Natural killer cell treated with Interleukin-12 subunit alpha and Interleukin-12 subunit beta and Interleukin-15 and Interleukin-18, amount 100 ng/mL, for 72 hours (primary cell): ENCODE results near the gene MGMT. TPM values are rescaled to one million over a fixed set of nuclear protein-coding genes. Genes with fewer than 3 reads are reported as not detected.

ENCODE experiments used
- ATAC-seq, 2 donors: fragments of 150-1000 bp; cut with Tn5 transposase in 1 of 2; sonication (Bioruptor Pico), chemical (Tn5 transposase) in 1 of 2; 2 replicates each; pipeline ENCODE4 v1.10.0; 2021
- DNase-seq: peaks from one replicate; pipeline ENCODE4 v3.0.0; 2022; ENCODE audit warnings: low spot score
- H3K27ac Mint-ChIP-seq, 2 donors: 1 replicate in 1 of 2; 2 replicates in 1 of 2; pipeline ENCODE4 v1.8.0; 2022; ENCODE audit warnings: mixed read lengths in 2 of 2, mild to moderate bottlenecking in 1 of 2, moderate library complexity in 1 of 2
- H3K27me3 Mint-ChIP-seq, 2 donors: 1 replicate in 1 of 2; 2 replicates in 1 of 2; pipeline ENCODE4 v1.8.0; 2022; ENCODE audit warnings: mixed read lengths in 2 of 2
- H3K36me3 Mint-ChIP-seq: one replicate; pipeline ENCODE4 v1.8.0; 2022; ENCODE audit warnings: mixed read lengths
- H3K4me1 Mint-ChIP-seq, 2 donors: 1 replicate in 1 of 2; 2 replicates in 1 of 2; pipeline ENCODE4 v1.8.0; 2022; ENCODE audit warnings: low read depth in 2 of 2, mixed read lengths in 2 of 2, mild to moderate bottlenecking in 1 of 2
- H3K4me3 Mint-ChIP-seq: one replicate; pipeline ENCODE4 v1.8.0; 2022; ENCODE audit warnings: mixed read lengths
- H3K9me3 Mint-ChIP-seq: 2 replicates; pipeline ENCODE4 v1.8.0; 2022; ENCODE audit warnings: mixed read lengths
- total RNA-seq, 2 donors: library from RNA; stranded (reverse); gene quantifications; one replicate each; pipeline ENCODE4 v1.2.3, GENCODE V29; 2022

Gene MGMT
- total RNA-seq, 2 donors from 2014 or later, result 14.3 to 23.6 TPM

DNA sequence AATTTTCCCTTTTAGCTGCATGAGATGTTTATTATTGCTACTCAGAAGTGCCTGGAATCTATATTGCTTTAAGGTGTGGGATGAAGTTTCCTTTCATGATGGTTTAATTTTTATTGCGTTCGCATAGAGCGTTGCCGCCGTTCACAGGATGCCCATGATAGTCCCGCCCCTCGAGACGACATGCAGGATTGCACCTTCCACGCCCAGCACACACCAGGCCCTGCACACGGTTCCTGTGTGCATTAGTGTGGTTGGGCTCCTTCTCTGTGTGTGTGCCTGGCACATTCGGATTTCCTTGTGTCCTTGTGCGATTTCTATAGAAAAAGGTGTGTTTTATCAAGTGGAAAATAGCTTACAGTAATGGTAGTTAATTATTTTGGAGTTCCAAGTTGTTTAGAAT, 42.1 kb downstream of the MGMT start:
- Mint-ChIP-seq H3K4me1 (peaks cover 25% of the 10 kb centered on the region in 2 donors), H3K9me3 (no peaks in the 10 kb centered on the region), H3K36me3 (no peaks in the 10 kb centered on the region), H3K27ac (no peak overlapping the region), H3K4me3 (no peak overlapping the region), H3K27me3 (no peaks in the 10 kb centered on the region)
- DNase-seq (no peak), ATAC-seq (no peak)

DNA sequence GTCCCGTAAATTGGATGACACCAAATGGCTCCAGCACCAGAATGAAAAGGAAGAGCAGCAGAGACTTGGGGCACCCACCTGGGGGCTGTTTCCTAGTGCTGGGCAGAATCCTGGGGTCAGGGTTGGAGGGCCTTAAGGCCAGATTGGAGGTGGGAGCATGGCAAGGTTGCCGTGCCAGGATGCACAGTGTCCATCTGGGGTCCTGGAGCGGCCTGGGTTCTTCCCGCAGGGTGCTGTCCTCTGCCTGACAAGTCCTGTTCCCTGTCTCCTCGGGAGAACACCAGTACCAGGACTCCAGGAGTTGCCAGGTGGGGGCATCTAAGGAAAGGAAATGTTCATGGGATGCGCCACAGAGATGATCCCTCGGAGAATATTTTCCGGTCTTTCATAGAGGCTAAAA, 42.8 kb downstream of the MGMT start:
- Mint-ChIP-seq H3K9me3 (no peaks in the 10 kb centered on the region), H3K27ac (no peak overlapping the region), H3K36me3 (no peaks in the 10 kb centered on the region), H3K4me3 (no peak overlapping the region), H3K27me3 (no peaks in the 10 kb centered on the region), H3K4me1 (peaks cover 24 to 25% of the 10 kb centered on the region in 2 donors)
- ATAC-seq (no peak), DNase-seq (no peak)

- H3K4me1 Mint-ChIP-seq, result peaks cover 18 to 28% of the 10 kb centered on the region in 2 donors
- DNase-seq, result no peak
- H3K9me3 Mint-ChIP-seq, result no peaks in the 10 kb centered on the region
- no peak overlapping the region for H3K4me3 Mint-ChIP-seq
- no peak overlapping the region for H3K27ac Mint-ChIP-seq
- no peak for ATAC-seq
- no peaks in the 10 kb centered on the region for H3K36me3 Mint-ChIP-seq
- no peaks in the 10 kb centered on the region for H3K27me3 Mint-ChIP-seq
Observed at GRCh38 chr10:129511086-129511485, 44.0 kb downstream of the MGMT start.

GRCh38 chr10:129511758-129512157, 44.7 kb downstream of the MGMT start:
- H3K27me3 Mint-ChIP-seq, result no peaks in the 10 kb centered on the region
- H3K9me3 Mint-ChIP-seq, result no peaks in the 10 kb centered on the region
- no peaks in the 10 kb centered on the region for H3K36me3 Mint-ChIP-seq
- H3K4me3 Mint-ChIP-seq, result no peak overlapping the region
- peak in 1 of 2 donors; percentile 39 for ATAC-seq
- H3K4me1 Mint-ChIP-seq, result peaks cover 12 to 25% of the 10 kb centered on the region in 2 donors
- no peak overlapping the region for H3K27ac Mint-ChIP-seq
- no peak for DNase-seq

DNA sequence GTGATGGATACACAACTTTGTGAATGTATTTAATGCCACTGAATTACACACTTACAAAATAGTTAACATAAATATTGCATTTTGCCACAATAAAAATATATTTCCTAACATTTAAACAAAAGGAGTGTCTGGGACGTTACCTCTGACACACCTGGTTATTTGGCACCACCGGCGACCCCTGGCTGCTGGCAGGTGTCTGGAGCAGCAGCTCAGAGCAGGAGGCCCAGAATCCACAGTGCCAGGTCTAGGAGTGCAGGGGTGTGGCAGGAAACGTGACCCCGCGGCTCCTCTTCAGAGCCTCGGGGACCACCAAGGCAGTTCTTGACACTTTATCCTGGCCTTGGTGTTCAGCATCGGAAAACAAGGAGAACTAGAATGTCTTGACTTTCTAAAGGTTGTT, 46.3 kb downstream of the MGMT start:
- no peaks in the 10 kb centered on the region for H3K27me3 Mint-ChIP-seq
- H3K36me3 Mint-ChIP-seq, result no peaks in the 10 kb centered on the region
- DNase-seq, result no peak
- H3K4me3 Mint-ChIP-seq, result no peak overlapping the region
- H3K9me3 Mint-ChIP-seq, result no peaks in the 10 kb centered on the region
- H3K27ac Mint-ChIP-seq, result no peak overlapping the region
- H3K4me1 Mint-ChIP-seq, result peaks cover 19 to 32% of the 10 kb centered on the region in 2 donors
- no peak for ATAC-seq

DNA sequence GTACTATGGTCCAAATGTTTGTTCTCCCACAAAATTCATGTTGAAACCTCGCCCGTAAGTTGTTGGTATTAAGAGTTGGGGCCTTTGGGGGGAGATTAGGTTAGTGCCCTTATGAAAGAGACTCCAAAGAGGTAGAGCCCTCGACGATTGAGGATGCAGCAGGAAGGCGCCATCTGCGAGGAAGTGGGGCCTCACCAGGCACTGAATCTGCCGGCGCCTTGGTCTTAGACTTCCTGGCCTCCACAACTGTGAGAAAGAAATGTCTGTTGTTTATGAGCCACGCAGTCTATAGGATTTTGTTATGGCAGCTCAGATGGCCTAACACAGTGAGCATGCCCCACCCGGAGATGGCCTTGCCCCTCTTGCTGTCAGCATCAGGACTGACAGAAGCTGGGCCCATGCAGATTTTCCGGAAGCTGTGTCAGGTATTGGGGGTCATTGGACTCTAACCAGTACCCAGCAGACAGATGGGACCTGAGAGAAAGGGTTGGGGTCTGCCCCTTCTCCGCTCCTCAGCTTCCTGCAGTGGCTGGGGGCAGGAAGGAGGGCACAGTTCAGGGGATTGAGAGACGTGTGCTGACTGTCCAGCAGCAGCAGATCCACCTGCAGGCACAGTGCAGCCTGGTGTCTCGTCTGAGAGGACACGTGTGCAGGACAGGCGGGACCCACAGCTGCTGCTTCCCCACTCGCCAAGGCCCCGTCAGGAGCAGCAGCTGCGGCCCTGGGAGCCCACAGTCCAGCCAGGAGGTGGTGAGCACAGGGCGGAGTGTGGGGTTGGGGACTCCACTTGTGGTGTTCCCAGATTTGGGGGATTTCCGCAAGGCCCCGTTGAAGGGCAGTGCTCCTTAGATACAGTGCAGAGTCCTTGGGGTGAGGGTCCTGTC, 47.8 kb downstream of the MGMT start:
- no peaks in the 10 kb centered on the region for H3K9me3 Mint-ChIP-seq
- H3K27ac Mint-ChIP-seq, result no peak overlapping the region
- ATAC-seq, result no peak
- H3K4me1 Mint-ChIP-seq, result peaks cover 19 to 27% of the 10 kb centered on the region in 2 donors
- no peaks in the 10 kb centered on the region for H3K36me3 Mint-ChIP-seq
- DNase-seq, result no peak
- no peaks in the 10 kb centered on the region for H3K27me3 Mint-ChIP-seq
- no peak overlapping the region for H3K4me3 Mint-ChIP-seq

DNA sequence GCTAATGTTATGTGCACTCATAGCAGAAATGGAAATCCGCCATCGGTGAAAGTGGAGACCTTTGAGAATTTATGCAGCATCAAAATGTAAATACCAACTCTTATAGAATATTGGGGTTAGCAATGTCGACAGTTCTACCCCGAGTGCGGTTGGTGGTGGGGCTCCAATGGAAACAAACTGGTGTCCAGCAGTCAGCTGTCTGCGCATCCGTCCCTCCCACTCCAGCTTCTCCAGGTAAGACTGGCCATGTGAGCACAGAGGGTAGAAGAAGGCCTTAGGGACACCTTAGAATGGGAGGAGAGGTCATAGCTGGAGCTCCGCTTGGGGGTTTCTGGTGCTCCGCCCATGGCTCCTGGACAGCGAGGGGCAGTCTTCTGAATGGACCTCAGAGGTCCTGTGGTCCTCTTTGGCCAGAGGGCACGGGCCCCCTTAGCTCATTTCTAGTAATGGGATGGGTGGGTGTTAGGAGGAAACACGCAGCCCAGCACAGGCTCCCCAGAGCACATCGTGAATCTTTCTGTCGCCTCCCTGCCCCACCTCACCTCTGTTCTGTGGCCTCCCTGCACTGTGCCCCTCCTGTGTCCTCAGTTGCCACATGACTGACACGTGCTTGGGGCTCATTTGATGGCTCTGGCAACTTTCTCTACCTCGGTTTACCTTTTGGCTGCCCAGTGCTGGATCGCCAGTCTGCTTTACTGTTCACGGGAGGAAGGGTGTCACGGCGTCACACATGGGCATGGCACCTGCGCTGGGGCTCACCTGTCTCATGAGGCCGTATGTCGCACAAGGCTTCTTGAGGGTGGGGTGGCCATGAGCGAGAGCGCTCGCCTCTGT, 50.0 kb downstream of the MGMT start:
- no peak for ATAC-seq

DNA sequence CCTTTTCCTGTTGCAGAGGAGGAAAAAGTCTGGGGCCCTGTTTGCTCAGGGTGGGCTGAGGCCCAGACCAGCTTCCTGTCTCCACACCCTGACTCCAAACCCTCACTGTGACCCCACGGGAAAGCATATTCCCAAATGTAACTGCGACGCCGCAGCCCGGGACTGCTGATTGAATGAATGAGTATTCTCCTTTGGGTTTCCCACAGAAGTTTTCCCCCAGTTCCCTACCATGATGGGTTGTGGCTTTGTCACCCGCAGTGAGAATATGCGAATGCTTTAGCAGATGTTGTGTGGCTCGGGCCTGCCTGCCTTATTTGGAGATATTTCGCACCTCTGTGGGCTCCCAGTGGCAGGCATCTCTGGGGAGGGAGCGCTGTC, 50.6 kb downstream of the MGMT start:
- H3K27me3 Mint-ChIP-seq, result no peaks in the 10 kb centered on the region
- H3K9me3 Mint-ChIP-seq, result no peaks in the 10 kb centered on the region
- DNase-seq, result peak; percentile 69
- H3K4me1 Mint-ChIP-seq, result peaks cover 8 to 18% of the 10 kb centered on the region in 2 donors
- no peak overlapping the region for H3K27ac Mint-ChIP-seq
- peak; percentile 65 to 79 for ATAC-seq
- H3K36me3 Mint-ChIP-seq, result no peaks in the 10 kb centered on the region
- H3K4me3 Mint-ChIP-seq, result peak overlapping the region; percentile 20

More for the DNA sequence above, 50.0 kb downstream of the MGMT start:
- Mint-ChIP-seq H3K4me3 (no peak overlapping the region), H3K27ac (no peak overlapping the region), H3K9me3 (no peaks in the 10 kb centered on the region), H3K4me1 (peaks cover 13 to 23% of the 10 kb centered on the region in 2 donors), H3K27me3 (no peaks in the 10 kb centered on the region), H3K36me3 (no peaks in the 10 kb centered on the region)
- no peak for DNase-seq

DNA sequence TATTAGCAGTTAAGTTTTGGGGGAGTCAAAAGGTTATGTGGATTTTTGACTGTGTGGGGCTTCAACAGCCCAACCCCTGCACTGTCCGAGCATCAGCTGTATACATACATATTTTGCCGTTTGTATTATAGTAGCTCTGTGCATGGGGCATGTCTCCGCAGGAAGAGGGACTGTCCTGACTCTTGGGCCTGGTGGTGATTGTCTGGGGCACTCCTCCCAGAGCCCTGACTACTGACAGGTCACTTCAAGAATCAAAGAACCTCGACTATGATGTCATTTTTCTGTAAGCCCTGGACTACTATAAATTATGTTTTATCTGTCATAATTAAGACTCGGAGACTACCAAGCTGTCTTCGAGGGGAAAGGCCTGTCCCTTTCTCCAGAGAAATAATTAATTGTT, 51.8 kb downstream of the MGMT start:
- no peaks in the 10 kb centered on the region for H3K36me3 Mint-ChIP-seq
- no peaks in the 10 kb centered on the region for H3K27me3 Mint-ChIP-seq
- H3K9me3 Mint-ChIP-seq, result no peaks in the 10 kb centered on the region
- DNase-seq, result no peak
- no peak overlapping the region for H3K4me3 Mint-ChIP-seq
- no peak overlapping the region for H3K27ac Mint-ChIP-seq
- peaks cover 8 to 18% of the 10 kb centered on the region in 2 donors for H3K4me1 Mint-ChIP-seq
- no peak for ATAC-seq

- no peak for ATAC-seq
- H3K36me3 Mint-ChIP-seq, result no peaks in the 10 kb centered on the region
- no peak overlapping the region for H3K27ac Mint-ChIP-seq
- H3K27me3 Mint-ChIP-seq, result no peaks in the 10 kb centered on the region
- H3K4me1 Mint-ChIP-seq, result peaks cover 8 to 16% of the 10 kb centered on the region in 2 donors
- DNase-seq, result no peak
- H3K4me3 Mint-ChIP-seq, result no peak overlapping the region
- H3K9me3 Mint-ChIP-seq, result no peaks in the 10 kb centered on the region
Observed at GRCh38 chr10:129520440-129521080, 53.5 kb downstream of the MGMT start.

DNA sequence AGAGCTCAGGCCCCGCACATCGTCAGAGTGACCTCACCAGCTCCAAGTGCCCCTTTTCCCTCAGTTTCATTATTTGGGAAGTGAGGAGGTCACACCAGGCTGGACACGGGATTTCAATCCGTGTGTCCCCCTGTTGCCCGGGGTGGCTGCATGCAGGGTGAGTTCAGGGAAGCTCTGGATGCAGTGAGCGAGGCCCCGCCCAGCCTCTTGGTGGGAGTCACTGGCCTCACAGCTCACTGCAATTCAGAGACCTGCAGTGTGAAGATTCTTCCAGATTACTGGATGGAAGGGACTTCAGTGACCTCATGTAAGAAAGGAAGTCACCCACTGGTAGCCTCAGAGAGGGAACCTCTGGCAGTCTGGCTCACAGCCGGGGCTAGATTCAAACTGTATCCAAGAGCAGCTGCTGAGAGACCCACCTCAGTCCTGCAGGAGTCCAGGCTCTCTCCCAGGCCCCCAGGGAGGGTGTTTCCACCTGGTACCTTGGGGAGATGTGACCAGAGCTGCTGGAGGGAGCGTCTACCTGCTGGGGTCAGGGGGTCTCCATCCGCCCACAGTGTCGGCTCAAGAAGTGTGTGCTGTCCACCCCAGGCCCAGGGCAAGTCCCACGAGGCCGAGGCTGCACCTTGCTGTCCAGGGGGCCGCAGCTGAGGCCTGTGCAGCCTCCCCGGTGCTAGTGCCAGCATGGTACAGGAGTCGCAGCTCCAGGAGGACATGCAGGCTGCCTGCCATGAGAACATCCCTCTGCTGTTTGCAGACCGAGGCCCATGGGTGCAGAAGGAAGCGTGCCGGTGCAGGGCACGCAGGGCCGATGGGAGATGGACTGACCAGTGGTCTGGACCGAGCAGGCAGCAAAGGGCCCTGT, 54.4 kb downstream of the MGMT start:
- Mint-ChIP-seq H3K27me3 (no peaks in the 10 kb centered on the region), H3K27ac (no peak overlapping the region), H3K4me3 (no peak overlapping the region), H3K9me3 (no peaks in the 10 kb centered on the region), H3K36me3 (no peaks in the 10 kb centered on the region), H3K4me1 (peaks cover 8 to 11% of the 10 kb centered on the region in 2 donors)
- ATAC-seq, result no peak
- no peak for DNase-seq

GRCh38 chr10:129522041-129522585, 55.1 kb downstream of the MGMT start:
- Mint-ChIP-seq H3K36me3 (no peaks in the 10 kb centered on the region), H3K4me1 (peaks cover 8% of the 10 kb centered on the region in 2 donors), H3K27me3 (no peaks in the 10 kb centered on the region), H3K4me3 (no peak overlapping the region), H3K27ac (no peak overlapping the region), H3K9me3 (no peaks in the 10 kb centered on the region)
- no peak for ATAC-seq
- DNase-seq, result no peak
